Aorta (tissue), 5 donors: Measurements from ENCODE around the gene YIPF5. TPM values are rescaled to one million over a fixed set of nuclear protein-coding genes. Genes with fewer than 3 reads are reported as not detected.

Experiments
- ATAC-seq: fragments of 200-7000 bp; cut with Tn5 transposase; one replicate; pipeline ENCODE4 v1.9.1; 2022; ENCODE audit warnings: moderate library complexity; ENCODE audit not compliant: low FRiP score
- DNase-seq, 2 donors: peaks; one replicate each; pipeline ENCODE4 v3.0.0-alpha.2; 2020
- H3K27ac ChIP-seq, 2 donors: one replicate each; pipeline ENCODE4 v1.5.1; 2013; ENCODE audit warnings: low read length in 2 of 2, mild to moderate bottlenecking in 2 of 2, moderate library complexity in 2 of 2, control low read depth in 1 of 2, inconsistent platforms in 1 of 2, low read depth in 1 of 2
- H3K27me3 ChIP-seq, 2 donors: one replicate each; pipeline ENCODE4 v1.6.1; 2013; ENCODE audit warnings: control low read depth in 1 of 2, low read length in 1 of 2, mild to moderate bottlenecking in 1 of 2, moderate library complexity in 1 of 2; ENCODE audit not compliant: insufficient read depth in 2 of 2, control insufficient read depth in 1 of 2
- H3K36me3 ChIP-seq, 2 donors: one replicate each; pipeline ENCODE4 v1.6.1; 2013; ENCODE audit warnings: control low read depth in 1 of 2, low read length in 1 of 2, mild to moderate bottlenecking in 1 of 2; ENCODE audit not compliant: insufficient read depth in 2 of 2, control insufficient read depth in 1 of 2
- H3K4me1 ChIP-seq, 2 donors: one replicate each; pipeline ENCODE4 v1.6.1; 2013; ENCODE audit warnings: low read length in 2 of 2, control low read depth in 1 of 2, mild to moderate bottlenecking in 1 of 2, moderate library complexity in 1 of 2; ENCODE audit not compliant: insufficient read depth in 2 of 2, control insufficient read depth in 1 of 2
- H3K4me3 ChIP-seq, 2 donors: one replicate each; pipeline ENCODE4 v1.5.1; 2013; ENCODE audit warnings: low read length in 2 of 2, control low read depth in 1 of 2, mild to moderate bottlenecking in 1 of 2
- H3K9me3 ChIP-seq: one replicate; pipeline ENCODE4 v1.6.1; 2013; ENCODE audit warnings: mild to moderate bottlenecking, low read length; ENCODE audit not compliant: control insufficient read depth
- WGBS, 2 donors: extraction: QIAGEN DNeasy Blood & Tissue Kit; methylation state at CpG; one replicate each; pipeline ENCODE4 v1.1.7; 2013; 5-methylcytosine and 5-hydroxymethylcytosine counted together
- intact Hi-C, 2 donors: fragments of 100-400 bp; cut with DNase I; formaldehyde crosslinking; loops; one replicate each; pipeline versions ENCODE4 v1.14.2 to v1.15.0; 2022
- polyA plus RNA-seq, 2 donors: library from polyadenylated mRNA; stranded (reverse); fragments of 200-250 nt; gene quantifications; one replicate each; pipeline ENCODE4 v1.2.3, GENCODE V29; 2013
- total RNA-seq, 2 donors: library from RNA; stranded (reverse); fragmentation: NEBNext Ultra II Directional; extraction: Animal tissue kit (Norgen Biotek cat#: 25700); gene quantifications; one replicate each; pipeline ENCODE4 v1.2.1, GENCODE V29; 2021
- donor health status: healthy with polysubstance abuse.
- donor health status: Bipolar disorder and iron deficiency.
- donor health status: DM: no; HTN: no; CAD: no.
- donor health status: DM: no; HTN: no; CAD: no.
- donor health status: DM: yes; HTN: yes; CAD: no.

The YIPF5 gene
- total and polyA plus RNA-seq, 4 donors = 19.7 to 48.2 (median 32.0) TPM

DNA sequence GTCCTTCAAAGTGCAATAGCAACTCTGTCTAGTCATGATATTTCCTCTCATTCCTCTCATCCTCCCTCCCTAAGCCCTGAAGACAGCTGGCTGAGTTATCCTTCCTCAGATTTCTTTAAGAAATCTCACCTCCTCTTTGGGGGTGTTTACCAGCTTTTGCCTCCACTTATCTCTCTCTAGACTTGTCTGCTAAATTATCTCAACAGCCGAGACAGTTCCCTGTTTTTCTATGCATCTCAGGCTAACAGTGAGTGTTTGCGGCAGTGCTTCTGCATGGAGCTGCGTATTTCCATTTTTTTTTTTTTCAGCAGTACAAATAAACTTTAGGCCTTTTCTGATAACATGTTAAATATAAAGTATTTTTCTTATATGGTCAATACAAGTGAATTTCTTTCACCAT is 21.1 kb upstream of the YIPF5 start:
- DNase-seq = no peak

DNA sequence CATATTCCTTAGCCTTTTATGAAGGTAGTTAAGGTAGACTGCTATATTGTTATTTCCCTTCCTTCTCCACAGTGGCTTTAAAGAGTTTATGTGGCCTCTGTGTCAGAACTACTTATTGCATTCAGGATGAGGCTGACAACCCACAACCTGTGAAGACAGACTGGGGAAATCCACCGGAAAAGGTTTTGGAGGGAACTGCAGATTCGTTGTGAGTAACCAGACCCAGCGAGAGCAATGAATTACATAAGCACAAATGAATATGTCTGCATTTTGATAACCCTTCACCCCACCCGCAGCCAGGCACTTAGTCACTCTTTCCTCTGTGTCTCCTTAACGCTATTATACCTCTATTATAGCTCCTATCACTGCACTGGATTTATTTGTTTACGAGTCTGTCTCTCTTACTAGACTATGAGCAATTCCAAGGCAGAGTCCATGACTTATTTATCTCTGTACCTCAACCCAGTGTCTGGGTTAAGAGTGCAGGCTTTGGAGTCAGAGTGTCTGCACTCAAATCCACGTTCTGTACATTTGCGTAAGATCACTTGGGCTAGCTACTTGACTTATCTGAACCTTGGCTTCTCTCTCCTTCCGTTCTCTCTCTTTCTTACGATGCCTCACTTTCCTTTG is 19.5 kb upstream of the YIPF5 start:
- Histone ChIP-seq H3K27ac (no peak overlapping the region), H3K36me3 (no peaks in the 10 kb centered on the region), H3K4me3 (no peak overlapping the region), H3K4me1 (no peaks in the 10 kb centered on the region), H3K27me3 (no peaks in the 10 kb centered on the region), H3K9me3 (peaks cover 2% of the 10 kb centered on the region)
- ATAC-seq (no peak), DNase-seq (peak in 1 of 2 donors; percentile 53)
- intact Hi-C loops = no loop called here
- 39 to 47% methylated on average over 10 of the region's 10 CpGs for WGBS, 2 donors

More for the DNA sequence above, 21.1 kb upstream of the YIPF5 start:
- no peak for ATAC-seq
- Histone ChIP-seq H3K4me1 (no peaks in the 10 kb centered on the region), H3K27ac (no peak overlapping the region), H3K9me3 (peaks cover 2% of the 10 kb centered on the region), H3K27me3 (no peaks in the 10 kb centered on the region), H3K36me3 (no peaks in the 10 kb centered on the region), H3K4me3 (no peak overlapping the region)
- intact Hi-C loops = no loop called here
- WGBS, 2 donors = 87 to 92% methylated on average over 3 of the region's 3 CpGs

DNA sequence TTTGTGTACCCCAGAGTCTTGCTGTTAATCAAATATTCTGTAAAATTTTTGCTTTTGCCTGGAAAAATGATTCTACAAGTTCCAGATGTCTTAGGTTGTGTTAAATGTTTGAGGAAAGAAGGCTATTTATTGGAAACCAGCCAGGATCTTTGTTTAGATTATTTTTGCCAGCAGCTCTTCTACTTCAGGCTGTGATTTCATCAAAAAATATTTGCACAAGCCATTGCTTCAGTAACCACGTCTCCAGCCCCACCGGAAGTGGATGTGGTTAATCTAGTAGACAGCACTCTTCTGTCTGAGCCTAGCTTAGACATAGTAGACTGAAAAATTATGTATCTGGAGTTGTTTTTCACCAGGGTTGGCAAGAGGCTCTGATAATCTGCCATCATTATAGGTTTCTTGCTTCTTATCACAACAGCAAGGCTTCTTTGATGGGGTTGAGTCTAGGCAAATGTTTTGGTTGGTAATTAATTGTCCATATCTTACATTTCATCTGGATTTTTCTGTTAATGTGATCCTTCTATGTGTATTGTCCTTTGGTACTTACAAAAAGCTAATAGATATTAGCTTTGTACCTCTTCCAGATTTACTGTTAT is 17.3 kb upstream of the YIPF5 start:
- ATAC-seq (no peak), DNase-seq (peak in 1 of 2 donors; percentile 82)
- H3K9me3 ChIP-seq = no peaks in the 10 kb centered on the region
- intact Hi-C loops = no loop called here
- no peak overlapping the region for H3K4me3 ChIP-seq
- H3K27me3 ChIP-seq = no peaks in the 10 kb centered on the region
- H3K4me1 ChIP-seq = no peaks in the 10 kb centered on the region
- H3K27ac ChIP-seq = no peak overlapping the region
- whole genome bisulfite sequencing, 2 donors = 0% methylated on average over 2 of the region's 2 CpGs
- H3K36me3 ChIP-seq = no peaks in the 10 kb centered on the region

DNA sequence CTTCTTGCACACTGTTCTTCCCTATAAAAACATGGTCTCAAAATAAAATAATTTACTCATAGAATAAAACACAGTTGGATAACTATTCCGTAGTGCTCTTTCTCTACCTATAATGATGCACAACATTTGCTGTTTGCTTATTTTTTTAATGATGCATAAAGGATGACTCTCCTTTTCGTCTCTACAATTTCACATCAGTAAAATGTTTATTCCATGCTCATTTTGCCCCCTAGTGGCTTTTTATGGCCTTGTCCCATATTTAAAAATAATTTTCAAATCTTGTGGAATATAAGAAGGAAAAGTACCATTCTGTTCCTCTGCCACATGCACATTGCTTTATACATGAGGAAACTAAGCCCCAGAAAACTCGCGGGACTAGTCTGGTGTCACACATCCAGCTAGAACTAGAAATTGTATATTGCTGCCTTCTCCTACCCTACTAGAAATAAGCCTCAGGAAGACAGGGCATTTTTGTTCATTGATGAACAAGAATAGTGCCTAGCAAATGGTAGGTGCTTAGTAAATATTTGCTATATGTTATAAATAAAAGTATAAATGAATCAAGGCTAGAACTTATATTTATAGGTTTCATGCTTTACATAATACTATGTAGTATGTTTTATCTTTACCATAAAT is 12.9 kb upstream of the YIPF5 start:
- no peaks in the 10 kb centered on the region for H3K27me3 ChIP-seq
- no peaks in the 10 kb centered on the region for H3K4me1 ChIP-seq
- 11 to 14% methylated on average over 4 of the region's 4 CpGs for WGBS, 2 donors
- no peaks in the 10 kb centered on the region for H3K36me3 ChIP-seq
- ATAC-seq (no peak), DNase-seq (no peak)
- H3K4me3 ChIP-seq = no peak overlapping the region
- intact Hi-C loops = no loop called here
- H3K27ac ChIP-seq = no peak overlapping the region
- H3K9me3 ChIP-seq = no peaks in the 10 kb centered on the region

DNA sequence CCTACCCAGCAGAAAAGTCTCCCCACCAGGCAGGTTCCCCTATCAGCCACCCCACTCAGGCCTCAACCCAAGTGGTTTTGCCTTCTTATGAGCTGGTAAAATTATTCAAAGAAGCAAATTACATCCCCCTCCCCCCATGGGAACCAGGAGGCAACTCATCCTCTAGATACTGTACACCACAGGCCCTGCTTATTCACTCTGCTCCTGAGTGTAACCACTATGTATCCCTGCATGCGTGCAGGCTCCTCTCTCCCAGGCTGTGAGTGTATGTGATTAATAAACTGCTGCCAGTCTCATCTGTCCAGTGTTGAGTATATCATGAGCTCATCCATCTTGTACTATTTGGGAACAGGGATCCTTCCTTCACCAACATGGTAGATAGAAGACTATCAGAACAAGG is 8.8 kb upstream of the YIPF5 start:
- WGBS, 2 donors = 90 to 99% methylated on average over 1 of the region's 1 CpG
- DNase-seq (no peak), ATAC-seq (no peak)
- Histone ChIP-seq H3K36me3 (no peaks in the 10 kb centered on the region), H3K4me1 (no peaks in the 10 kb centered on the region), H3K27ac (no peak overlapping the region), H3K9me3 (no peaks in the 10 kb centered on the region), H3K4me3 (no peak overlapping the region), H3K27me3 (no peaks in the 10 kb centered on the region)
- intact Hi-C loops = no loop called here

DNA sequence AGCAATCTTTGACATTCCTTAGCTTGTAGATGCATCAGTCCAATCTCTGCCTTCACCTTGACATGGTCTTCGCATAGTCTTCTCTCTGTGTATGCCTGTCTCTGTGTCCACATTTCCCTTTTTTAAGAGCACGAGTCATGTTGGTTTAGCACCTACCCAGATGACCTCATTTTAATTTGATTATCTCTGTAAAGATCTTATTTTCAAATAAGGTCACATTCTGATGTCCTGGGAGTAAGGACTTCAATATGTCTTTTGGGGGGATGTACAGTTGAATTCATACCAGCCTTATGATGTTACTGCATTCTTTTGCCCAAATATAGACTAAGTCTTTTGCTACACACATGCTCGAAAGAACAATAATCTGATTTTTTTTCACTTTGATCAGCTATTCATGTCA is 7.1 kb upstream of the YIPF5 start:
- intact Hi-C loops = no loop called here
- no peaks in the 10 kb centered on the region for H3K36me3 ChIP-seq
- no peaks in the 10 kb centered on the region for H3K27me3 ChIP-seq
- ATAC-seq = no peak
- no peak for DNase-seq
- no peaks in the 10 kb centered on the region for H3K9me3 ChIP-seq
- no peaks in the 10 kb centered on the region for H3K4me1 ChIP-seq
- no peak overlapping the region for H3K27ac ChIP-seq
- WGBS, 2 donors = 70 to 73% methylated on average over 3 of the region's 3 CpGs
- no peak overlapping the region for H3K4me3 ChIP-seq

DNA sequence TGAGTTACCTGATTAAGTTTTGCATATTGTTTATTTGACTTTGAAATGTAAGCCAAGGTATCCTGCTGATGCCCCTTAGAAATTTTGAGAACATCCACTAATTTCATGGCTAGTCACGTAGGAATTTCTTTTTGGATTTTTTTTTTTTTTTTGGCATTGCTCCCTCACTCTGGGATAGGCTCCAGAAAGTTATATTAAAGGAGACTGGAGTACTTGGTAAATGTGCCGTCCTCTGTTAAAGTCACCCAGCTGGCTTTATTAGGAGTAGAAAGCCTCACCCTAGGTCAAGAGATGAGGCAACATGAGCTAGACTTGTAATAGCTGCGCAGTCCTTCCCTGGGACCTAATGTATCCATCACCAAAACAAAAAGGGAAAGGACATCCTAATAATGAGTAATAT is 3.3 kb upstream of the YIPF5 start:
- 27 to 34% methylated on average over 3 of the region's 3 CpGs for WGBS, 2 donors
- DNase-seq (no peak), ATAC-seq (no peak)
- intact Hi-C loops = no loop called here
- no peaks in the 10 kb centered on the region for H3K27me3 ChIP-seq
- no peak overlapping the region for H3K27ac ChIP-seq
- H3K4me1 ChIP-seq = peaks cover 0 to 5% of the 10 kb centered on the region in 2 donors
- no peaks in the 10 kb centered on the region for H3K9me3 ChIP-seq
- no peaks in the 10 kb centered on the region for H3K36me3 ChIP-seq
- H3K4me3 ChIP-seq = no peak overlapping the region

DNA sequence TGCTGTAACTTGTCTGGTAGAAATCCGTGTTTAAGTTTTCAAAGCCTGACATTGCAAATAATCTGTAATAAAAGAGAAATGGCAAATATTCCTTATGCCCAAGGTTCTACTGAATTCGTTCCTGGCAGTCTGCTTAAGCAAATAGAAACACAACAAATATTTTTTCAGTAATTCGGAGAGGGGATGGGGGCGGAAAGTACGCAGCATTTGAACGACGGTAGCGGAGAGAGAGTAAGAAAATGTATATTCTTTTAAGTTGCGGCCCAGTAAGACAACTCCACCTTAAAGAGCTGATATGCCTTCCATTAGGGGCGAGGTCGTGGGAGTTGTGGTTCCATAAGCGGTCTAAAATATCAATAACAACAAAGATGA is 569 bp downstream of the YIPF5 start:
- intact Hi-C loops = no loop called here
- no peak for ATAC-seq
- peak overlapping the region; percentile 65 to 90 for H3K4me3 ChIP-seq

DNA sequence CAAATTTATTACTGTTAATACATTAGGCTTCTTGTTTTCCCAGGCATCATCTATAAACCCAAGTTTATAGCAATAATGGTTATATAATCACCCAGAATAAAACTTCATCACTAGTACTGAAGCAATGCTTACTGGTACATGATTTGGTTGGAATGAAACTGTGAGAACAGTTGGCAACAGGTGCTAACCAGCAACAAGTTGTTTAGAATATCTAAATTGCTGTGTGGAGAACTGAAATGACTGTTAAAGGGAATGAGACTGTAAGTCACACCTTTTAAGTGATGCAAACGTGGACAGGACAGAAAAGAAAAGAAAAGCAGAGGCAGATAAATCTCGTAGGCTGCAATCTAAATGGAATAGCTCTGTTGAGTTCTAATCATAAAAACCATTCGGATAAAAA is 2.5 kb downstream of the YIPF5 start:
- intact Hi-C loops = no loop called here
- DNase-seq (no peak), ATAC-seq (no peak)
- Histone ChIP-seq H3K27me3 (no peaks in the 10 kb centered on the region), H3K27ac (no peak overlapping the region), H3K36me3 (peaks cover 1 to 2% of the 10 kb centered on the region in 2 donors), H3K4me1 (peaks cover 0 to 5% of the 10 kb centered on the region in 2 donors), H3K4me3 (no peak overlapping the region), H3K9me3 (no peaks in the 10 kb centered on the region)
- WGBS, 2 donors = 48 to 56% methylated on average over 3 of the region's 3 CpGs

More for the DNA sequence above, 569 bp downstream of the YIPF5 start:
- no peak for DNase-seq
- 0 to 1% methylated on average over 12 of the region's 12 CpGs for WGBS, 2 donors
- Histone ChIP-seq H3K4me1 (peaks cover 0 to 5% of the 10 kb centered on the region in 2 donors), H3K9me3 (no peaks in the 10 kb centered on the region), H3K27me3 (no peaks in the 10 kb centered on the region), H3K36me3 (no peaks in the 10 kb centered on the region), H3K27ac (peak overlapping the region in 1 of 2 donors; percentile 35)
